Neuron (in vitro differentiated cells): ENCODE measurements around the gene FAM98A.

Experiments
- H2AFZ ChIP-seq: one replicate; pipeline ENCODE4 v1.6.1; 2013; ENCODE audit warnings: low read depth, mild to moderate bottlenecking, inconsistent platforms, low read length, moderate library complexity
- H3K27me3 ChIP-seq: one replicate; pipeline ENCODE4 v1.6.1; 2013; ENCODE audit warnings: low read length; ENCODE audit not compliant: insufficient read depth
- H3K36me3 ChIP-seq: one replicate; pipeline ENCODE4 v1.6.1; 2013; ENCODE audit warnings: low read length; ENCODE audit not compliant: insufficient read depth
- H3K4me1 ChIP-seq: one replicate; pipeline ENCODE4 v1.6.1; 2013; ENCODE audit warnings: low read length; ENCODE audit not compliant: insufficient read depth
- H3K4me3 ChIP-seq: 2 replicates; pipeline ENCODE4 v1.5.1; 2013; ENCODE audit warnings: mild to moderate bottlenecking, low read length, moderate library complexity
- H3K9me3 ChIP-seq: one replicate; pipeline ENCODE4 v1.6.1; 2013; ENCODE audit warnings: low read length

The FAM98A gene

DNA sequence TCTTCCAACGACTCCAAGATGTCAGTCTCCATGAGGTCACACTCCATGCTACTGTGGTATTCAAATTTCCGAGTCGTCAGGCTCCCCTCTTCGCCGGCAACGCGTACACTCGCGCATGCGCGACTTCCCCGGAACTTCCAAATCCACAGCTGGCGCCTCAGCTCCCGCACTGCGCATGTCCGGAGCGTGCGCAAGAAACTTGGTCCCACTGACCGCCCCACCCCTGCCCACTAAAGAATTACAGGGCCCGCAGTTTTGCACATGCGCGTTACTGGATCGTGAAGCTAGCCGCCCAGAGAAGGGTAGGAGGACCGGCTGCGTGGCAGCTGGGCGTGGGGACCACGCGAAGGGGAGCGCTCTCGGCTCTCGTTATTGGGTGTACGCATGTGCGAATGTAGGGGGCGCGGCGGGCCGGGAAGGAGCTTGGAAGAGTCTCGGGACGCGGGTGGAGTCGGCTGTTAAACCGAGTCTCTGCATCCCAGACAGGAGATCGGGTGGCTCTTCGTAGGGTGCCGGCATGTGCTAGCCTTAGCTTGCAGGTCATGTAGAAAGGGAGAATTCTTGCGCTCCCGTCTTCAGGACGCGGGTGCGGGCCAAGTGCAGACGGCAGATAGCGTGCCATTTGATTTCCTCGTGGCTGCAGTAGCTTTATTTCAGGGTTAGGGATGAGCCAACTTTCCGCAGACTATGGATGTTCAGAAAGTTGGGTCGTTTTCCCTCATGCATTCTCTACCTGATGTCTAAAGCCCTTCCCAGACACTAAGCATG is at the start of gene FAM98A:
Gene FAM98A (minus strand): TSS at position 125 of the 768 bp plus-strand sequence. CDS start 78 bp downstream, at position 47.
- peak within 1 kb of the TSS; percentile 83 for H2AFZ ChIP-seq
- peaks cover 5% of the 10 kb centered on the region for H3K36me3 ChIP-seq
- peaks cover 8% of the 10 kb centered on the region for H3K4me1 ChIP-seq
- no peaks in the 10 kb centered on the region for H3K27me3 ChIP-seq
- H3K4me3 ChIP-seq: peak within 1 kb of the TSS; percentile 66
- H3K9me3 ChIP-seq: no peaks in the 10 kb centered on the region

DNA sequence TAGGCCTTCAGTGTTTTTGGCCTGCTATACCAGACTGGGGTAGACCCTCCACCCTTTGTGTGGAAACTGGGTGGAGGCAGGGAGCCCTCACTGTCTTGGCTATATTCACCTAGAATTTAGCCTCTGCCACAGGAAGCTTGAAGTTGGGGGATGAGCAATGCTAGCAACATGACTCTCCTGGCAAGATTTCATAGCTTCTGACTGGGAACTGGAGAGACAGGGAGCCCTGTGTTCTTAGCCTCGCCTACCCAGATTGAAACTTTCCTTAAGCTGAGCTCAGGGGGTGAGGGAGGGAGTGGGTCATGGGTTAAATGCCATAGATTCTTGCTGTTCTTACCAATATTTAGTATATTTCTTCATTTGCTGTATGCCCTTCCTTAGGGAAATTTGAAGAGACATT is 46.8 kb upstream of the FAM98A start:
- Histone ChIP-seq H3K4me3 (no peak overlapping the region), H3K27me3 (no peaks in the 10 kb centered on the region), H3K9me3 (peaks cover 2% of the 10 kb centered on the region), H2AFZ (no peak overlapping the region), H3K4me1 (no peaks in the 10 kb centered on the region), H3K36me3 (no peaks in the 10 kb centered on the region)

- H3K4me3 ChIP-seq: no peak overlapping the region
- no peak overlapping the region for H2AFZ ChIP-seq
- H3K4me1 ChIP-seq: no peaks in the 10 kb centered on the region
- no peaks in the 10 kb centered on the region for H3K27me3 ChIP-seq
- no peaks in the 10 kb centered on the region for H3K36me3 ChIP-seq
- peaks cover 2% of the 10 kb centered on the region for H3K9me3 ChIP-seq
Measured at GRCh38 chr2:33644215-33644614, 45.1 kb upstream of the FAM98A start.

- Histone ChIP-seq H3K27me3 (no peaks in the 10 kb centered on the region), H3K36me3 (no peaks in the 10 kb centered on the region), H3K4me1 (peaks cover 6% of the 10 kb centered on the region), H2AFZ (no peak overlapping the region), H3K9me3 (no peaks in the 10 kb centered on the region), H3K4me3 (no peak overlapping the region)
Measured at GRCh38 chr2:33636001-33636400, 36.9 kb upstream of the FAM98A start.

GRCh38 chr2:33634261-33634910 is 35.3 kb upstream of the FAM98A start:
- H3K27me3 ChIP-seq: no peaks in the 10 kb centered on the region
- no peaks in the 10 kb centered on the region for H3K36me3 ChIP-seq
- no peak overlapping the region for H2AFZ ChIP-seq
- H3K4me3 ChIP-seq: no peak overlapping the region
- H3K9me3 ChIP-seq: no peaks in the 10 kb centered on the region
- peaks cover 6% of the 10 kb centered on the region for H3K4me1 ChIP-seq

DNA sequence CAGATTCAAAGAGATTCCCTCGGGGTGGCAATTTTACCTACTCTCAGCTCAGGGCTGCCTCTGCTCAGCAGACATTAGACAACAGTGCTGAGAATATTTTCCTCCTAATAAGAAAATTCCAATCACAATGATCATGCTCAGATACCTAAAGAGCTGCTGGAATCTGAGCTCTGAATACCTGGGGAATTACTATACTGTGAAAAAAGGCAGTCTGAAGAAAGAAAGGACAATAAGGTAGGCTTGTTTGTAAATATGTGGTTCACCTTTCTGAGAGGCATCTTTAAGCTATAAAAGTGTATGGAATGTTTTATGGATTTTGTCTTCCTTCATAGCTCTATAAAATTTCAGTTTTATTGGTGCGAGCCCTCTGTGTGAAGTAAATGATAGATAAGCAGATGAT is 34.2 kb upstream of the FAM98A start:
- no peaks in the 10 kb centered on the region for H3K36me3 ChIP-seq
- H2AFZ ChIP-seq: no peak overlapping the region
- H3K27me3 ChIP-seq: no peaks in the 10 kb centered on the region

GRCh38 chr2:33632831-33633230 is 33.7 kb upstream of the FAM98A start:
- Histone ChIP-seq H3K36me3 (no peaks in the 10 kb centered on the region), H3K4me3 (no peak overlapping the region), H2AFZ (no peak overlapping the region), H3K27me3 (no peaks in the 10 kb centered on the region), H3K4me1 (peaks cover 6% of the 10 kb centered on the region), H3K9me3 (no peaks in the 10 kb centered on the region)

More for the DNA sequence above, 34.2 kb upstream of the FAM98A start:
- Histone ChIP-seq H3K4me1 (peaks cover 6% of the 10 kb centered on the region), H3K4me3 (no peak overlapping the region), H3K9me3 (no peaks in the 10 kb centered on the region)

DNA sequence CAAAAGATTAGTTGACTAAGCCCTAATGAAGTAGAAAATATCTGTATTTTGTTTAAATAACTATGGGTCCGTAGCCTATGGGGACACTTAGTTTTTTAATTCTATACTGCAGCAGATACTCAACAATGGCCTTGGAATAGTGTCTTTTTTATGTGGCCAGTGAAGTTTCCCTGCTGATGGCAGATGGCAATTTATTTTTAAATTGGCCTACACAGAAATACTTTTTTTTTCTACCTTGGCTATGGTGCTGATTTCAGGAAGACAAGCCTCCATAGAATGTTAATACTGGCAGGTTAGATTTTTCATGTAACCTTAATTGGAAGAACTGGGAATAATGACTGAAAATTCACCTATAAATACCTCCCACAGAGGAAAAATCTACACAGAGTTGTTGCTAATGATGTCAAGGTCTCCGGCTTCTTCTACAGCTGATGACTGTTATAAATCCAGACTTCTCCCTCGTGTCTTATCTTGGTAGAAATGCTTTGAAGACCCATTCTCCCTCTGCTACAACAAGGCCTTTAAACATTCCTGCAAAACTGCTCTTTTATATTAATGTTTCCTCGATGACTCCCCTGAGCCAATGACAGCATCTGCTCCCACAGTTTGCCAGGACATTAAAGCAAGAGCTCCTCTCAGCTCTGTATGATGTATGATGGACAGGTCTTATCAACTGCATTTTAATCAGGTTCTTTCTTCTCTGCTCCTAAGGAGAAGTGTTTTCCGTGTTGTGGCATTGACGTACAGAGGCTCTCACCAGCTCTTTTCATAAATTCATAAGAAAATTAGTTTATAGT is 29.1 kb upstream of the FAM98A start:
- Histone ChIP-seq H3K27me3 (no peaks in the 10 kb centered on the region), H3K9me3 (no peaks in the 10 kb centered on the region), H2AFZ (no peak overlapping the region), H3K4me3 (no peak overlapping the region), H3K36me3 (no peaks in the 10 kb centered on the region), H3K4me1 (peaks cover 5% of the 10 kb centered on the region)

GRCh38 chr2:33619028-33619427 is 19.9 kb upstream of the FAM98A start:
- Histone ChIP-seq H3K36me3 (no peaks in the 10 kb centered on the region), H2AFZ (no peak overlapping the region), H3K4me1 (no peaks in the 10 kb centered on the region), H3K4me3 (no peak overlapping the region), H3K27me3 (no peaks in the 10 kb centered on the region), H3K9me3 (no peaks in the 10 kb centered on the region)

DNA sequence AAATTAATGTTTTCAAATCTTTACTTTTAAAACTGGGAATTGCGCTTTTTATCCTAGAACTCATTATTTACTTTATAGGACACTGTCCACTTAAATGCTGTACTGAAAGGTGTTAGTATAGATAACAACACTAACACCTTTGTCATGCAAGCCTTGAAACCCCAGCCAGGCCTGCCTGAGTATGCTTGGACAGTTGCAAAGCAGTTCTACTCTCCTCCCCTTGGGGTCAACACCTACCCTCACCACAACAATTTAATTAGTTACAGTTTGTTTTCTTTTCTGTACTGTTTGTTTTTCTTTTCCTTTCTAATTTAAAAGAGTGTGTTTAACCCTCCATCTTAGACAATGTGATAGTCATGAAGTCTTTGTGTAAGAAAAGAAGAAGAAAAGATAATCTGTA is 18.9 kb upstream of the FAM98A start:
- Histone ChIP-seq H3K36me3 (no peaks in the 10 kb centered on the region), H3K27me3 (no peaks in the 10 kb centered on the region), H3K4me3 (no peak overlapping the region), H3K9me3 (no peaks in the 10 kb centered on the region), H3K4me1 (no peaks in the 10 kb centered on the region), H2AFZ (no peak overlapping the region)

GRCh38 chr2:33617401-33617800 is 18.3 kb upstream of the FAM98A start:
- no peak overlapping the region for H3K4me3 ChIP-seq
- no peaks in the 10 kb centered on the region for H3K9me3 ChIP-seq
- no peaks in the 10 kb centered on the region for H3K36me3 ChIP-seq
- no peaks in the 10 kb centered on the region for H3K27me3 ChIP-seq
- no peaks in the 10 kb centered on the region for H3K4me1 ChIP-seq
- H2AFZ ChIP-seq: no peak overlapping the region

- no peaks in the 10 kb centered on the region for H3K9me3 ChIP-seq
- H3K4me3 ChIP-seq: no peak overlapping the region
- no peaks in the 10 kb centered on the region for H3K36me3 ChIP-seq
- no peaks in the 10 kb centered on the region for H3K4me1 ChIP-seq
- no peaks in the 10 kb centered on the region for H3K27me3 ChIP-seq
- no peak overlapping the region for H2AFZ ChIP-seq
Measured at GRCh38 chr2:33616873-33617272, 17.8 kb upstream of the FAM98A start.

DNA sequence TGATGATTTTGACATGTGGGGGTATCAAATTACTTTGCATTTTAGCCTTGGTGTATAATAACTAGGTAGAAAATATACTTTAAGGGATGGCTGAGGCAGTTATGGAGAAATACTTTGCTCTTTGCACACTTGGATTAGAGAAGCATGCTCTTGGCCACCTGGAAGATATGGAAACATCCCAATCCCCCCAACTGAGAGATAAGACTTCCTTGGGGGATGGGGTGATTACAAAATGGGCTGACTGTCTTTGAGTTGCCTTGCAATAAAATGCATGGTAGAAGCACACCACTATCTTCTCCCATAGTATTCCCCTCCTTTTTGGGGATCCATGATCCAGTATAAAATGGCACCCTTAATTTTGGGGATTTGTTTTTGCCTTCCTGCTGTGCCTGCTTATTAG is 15.1 kb upstream of the FAM98A start:
- Histone ChIP-seq H3K4me1 (no peaks in the 10 kb centered on the region), H2AFZ (no peak overlapping the region), H3K36me3 (no peaks in the 10 kb centered on the region), H3K27me3 (no peaks in the 10 kb centered on the region), H3K9me3 (no peaks in the 10 kb centered on the region), H3K4me3 (no peak overlapping the region)
